IMR-90 (cell line): ENCODE measurements around the gene WDR53.

Experiments
- MXI1 ChIP-seq: IDR thresholded peaks from 2 replicates; pipeline ENCODE4 v1.6.1; 2012; ENCODE audit warnings: low read depth, mild to moderate bottlenecking, low read length, moderate library complexity, borderline replicate concordance
- POLR2A ChIP-seq: IDR thresholded peaks from 2 replicates; pipeline ENCODE4 v1.6.1; 2012; ENCODE audit warnings: mild to moderate bottlenecking, low read depth, low read length
- TF ChIP-seq, protein P1 (sequence below): conservative IDR thresholded peaks from 2 replicates; pipeline ENCODE4 v1.5.1; 2012; ENCODE audit warnings: mild to moderate bottlenecking, low read depth, low read length, improper control_type of control experiment
- TF ChIP-seq, protein P2 (sequence below): fragments of 150-350 bp; IDR thresholded peaks from 2 replicates; pipeline ENCODE4 v1.6.1; 2017; ENCODE audit warnings: mild to moderate bottlenecking, antibody characterized with exemption, low read length, low read depth

DNA sequence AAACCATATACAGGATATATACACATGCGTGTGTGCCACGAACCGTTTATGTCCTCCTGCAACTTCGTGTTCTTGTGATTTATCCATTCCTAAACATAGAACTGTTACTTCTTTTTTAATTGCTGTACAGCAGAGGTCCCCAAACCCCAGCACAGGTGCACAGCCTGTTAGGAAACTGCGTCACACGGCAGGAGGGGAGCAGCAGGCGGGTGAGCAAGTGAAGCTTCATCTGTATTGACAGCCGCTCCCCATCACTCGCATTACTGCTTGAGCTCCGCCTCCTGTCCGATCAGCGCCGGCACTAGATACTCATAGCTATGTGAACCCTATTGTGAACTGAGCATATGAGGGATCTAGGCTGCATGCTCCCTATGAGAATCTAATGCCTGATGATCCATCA, 36.2 kb upstream of the WDR53 start:
- no peak for TF ChIP-seq MXI1
- TF ChIP-seq, protein P1, sequence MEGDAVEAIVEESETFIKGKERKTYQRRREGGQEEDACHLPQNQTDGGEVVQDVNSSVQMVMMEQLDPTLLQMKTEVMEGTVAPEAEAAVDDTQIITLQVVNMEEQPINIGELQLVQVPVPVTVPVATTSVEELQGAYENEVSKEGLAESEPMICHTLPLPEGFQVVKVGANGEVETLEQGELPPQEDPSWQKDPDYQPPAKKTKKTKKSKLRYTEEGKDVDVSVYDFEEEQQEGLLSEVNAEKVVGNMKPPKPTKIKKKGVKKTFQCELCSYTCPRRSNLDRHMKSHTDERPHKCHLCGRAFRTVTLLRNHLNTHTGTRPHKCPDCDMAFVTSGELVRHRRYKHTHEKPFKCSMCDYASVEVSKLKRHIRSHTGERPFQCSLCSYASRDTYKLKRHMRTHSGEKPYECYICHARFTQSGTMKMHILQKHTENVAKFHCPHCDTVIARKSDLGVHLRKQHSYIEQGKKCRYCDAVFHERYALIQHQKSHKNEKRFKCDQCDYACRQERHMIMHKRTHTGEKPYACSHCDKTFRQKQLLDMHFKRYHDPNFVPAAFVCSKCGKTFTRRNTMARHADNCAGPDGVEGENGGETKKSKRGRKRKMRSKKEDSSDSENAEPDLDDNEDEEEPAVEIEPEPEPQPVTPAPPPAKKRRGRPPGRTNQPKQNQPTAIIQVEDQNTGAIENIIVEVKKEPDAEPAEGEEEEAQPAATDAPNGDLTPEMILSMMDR, result no peak
- no peak for TF ChIP-seq POLR2A
- TF ChIP-seq, protein P2, sequence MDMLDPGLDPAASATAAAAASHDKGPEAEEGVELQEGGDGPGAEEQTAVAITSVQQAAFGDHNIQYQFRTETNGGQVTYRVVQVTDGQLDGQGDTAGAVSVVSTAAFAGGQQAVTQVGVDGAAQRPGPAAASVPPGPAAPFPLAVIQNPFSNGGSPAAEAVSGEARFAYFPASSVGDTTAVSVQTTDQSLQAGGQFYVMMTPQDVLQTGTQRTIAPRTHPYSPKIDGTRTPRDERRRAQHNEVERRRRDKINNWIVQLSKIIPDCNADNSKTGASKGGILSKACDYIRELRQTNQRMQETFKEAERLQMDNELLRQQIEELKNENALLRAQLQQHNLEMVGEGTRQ, result no peak
